Left renal cortex interstitium (tissue), 4 donors: ENCODE measurements around the gene ZMYM2. TPM values are rescaled to one million over a fixed set of nuclear protein-coding genes. Genes with fewer than 3 reads are reported as not detected.
"Not testable (repeated sequence)": the region's sequence is repeated elsewhere in the genome, so short reads cannot be mapped to it uniquely, and the experiment has no call there.

Experiments
- DNase-seq, 4 donors: peaks; one replicate each; pipeline ENCODE4 v3.0.0-alpha.2; 2013; ENCODE audit warnings: low read depth in 4 of 4, low spot score in 2 of 4, missing footprints in 1 of 4
- polyA plus RNA-seq, 4 donors: library from polyadenylated mRNA; unstranded; fragments of 120-200 nt; gene quantifications; one replicate each; pipeline ENCODE4 v1.2.1, GENCODE V29; 2013; ENCODE audit not compliant: insufficient read length in 4 of 4

The ZMYM2 gene
- polyA plus RNA-seq, 4 donors = 91.2 to 143 (median 111) TPM

DNA sequence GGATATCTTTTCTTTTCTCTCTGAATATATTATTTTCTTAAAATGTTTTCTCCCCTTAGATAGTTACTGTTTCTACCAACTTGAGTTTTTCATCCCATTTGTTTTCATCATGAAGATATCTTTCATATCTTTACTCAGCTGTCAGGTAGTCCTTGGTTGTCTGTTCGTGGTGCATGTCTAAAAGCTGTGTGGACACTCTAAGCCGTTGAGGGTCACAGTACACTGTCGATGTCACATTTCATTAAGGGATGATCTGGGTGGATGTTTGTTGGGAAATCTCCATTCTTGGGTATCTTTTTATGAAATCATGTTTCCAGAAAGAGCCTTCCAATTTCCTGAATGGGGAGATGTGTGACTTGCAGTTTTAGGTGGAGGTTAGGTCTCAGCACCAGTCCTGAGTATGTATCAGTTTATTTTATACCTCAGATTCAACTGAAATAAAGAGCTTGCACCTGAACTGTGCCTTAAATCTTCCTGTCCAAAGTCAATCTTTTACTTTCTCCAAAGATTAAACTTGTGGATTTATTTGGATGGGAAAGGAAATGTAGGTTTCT, 23.2 kb downstream of the ZMYM2 start:
- DNase-seq = no peak

DNA sequence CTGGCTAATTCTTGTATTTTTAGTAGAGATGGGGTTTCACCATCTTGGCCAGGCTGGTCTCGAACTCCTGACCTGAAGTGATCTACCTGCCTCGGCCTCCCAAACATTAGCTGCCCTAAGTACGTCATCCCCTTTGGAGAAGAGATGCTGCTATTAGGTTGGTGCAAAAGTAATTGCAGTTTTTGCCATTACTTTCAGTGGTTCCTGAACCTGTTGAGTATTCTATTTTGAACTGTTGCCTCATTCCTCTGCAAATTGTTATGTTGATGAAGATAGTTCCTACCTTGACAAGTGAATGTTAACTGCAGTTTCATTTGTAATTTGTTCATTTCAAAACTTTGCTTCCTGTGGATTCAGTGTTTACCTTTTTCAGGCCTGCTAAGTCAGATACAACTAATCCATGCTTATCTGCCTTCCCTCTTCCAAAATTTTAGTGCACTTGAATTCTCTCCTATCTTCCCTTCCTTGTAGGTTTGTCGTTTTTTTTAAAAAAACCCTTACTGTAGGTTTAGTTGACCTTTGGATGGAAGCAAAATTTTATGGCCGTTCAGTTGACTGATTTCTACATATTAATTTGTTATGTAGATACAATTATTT, 24.0 kb downstream of the ZMYM2 start:
- DNase-seq = no peak

DNA sequence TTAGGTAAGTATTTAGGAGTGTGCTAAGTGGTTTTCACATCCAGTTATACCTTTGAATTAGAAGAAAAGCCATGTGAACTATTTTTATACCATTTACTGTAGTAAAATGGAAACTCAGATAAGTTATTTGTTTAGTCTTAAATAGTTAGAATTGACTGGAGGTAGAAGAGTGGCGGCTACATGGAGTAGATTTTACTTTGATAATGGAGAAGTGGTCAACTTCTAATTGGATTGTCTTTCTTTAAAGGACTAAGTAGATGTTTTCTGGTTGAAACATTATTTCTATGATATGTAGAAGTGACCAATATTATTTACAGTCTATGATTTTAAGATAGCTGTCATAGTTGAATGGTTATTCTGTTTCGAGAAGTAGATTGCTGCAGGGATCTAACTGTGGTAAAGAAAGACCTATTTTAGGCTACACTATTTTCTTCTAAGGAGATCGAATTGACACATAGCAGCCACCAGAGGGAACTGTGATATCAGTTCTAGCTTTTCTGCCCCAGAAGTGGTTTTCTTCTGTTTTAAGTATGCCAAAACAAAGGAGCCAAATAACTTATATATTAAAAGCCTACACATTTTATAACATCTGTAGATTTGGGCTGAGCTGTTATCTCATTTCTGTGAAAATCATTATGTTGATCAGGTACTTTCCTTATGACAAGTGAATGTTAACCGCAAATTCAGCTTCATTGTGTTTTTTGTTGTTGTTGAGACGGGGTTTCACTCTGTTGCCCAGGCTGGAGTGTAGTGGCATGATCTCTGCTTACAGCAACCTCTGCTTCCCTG, 26.1 kb downstream of the ZMYM2 start:
- DNase-seq = peak in 1 of 4 donors; percentile 4

DNA sequence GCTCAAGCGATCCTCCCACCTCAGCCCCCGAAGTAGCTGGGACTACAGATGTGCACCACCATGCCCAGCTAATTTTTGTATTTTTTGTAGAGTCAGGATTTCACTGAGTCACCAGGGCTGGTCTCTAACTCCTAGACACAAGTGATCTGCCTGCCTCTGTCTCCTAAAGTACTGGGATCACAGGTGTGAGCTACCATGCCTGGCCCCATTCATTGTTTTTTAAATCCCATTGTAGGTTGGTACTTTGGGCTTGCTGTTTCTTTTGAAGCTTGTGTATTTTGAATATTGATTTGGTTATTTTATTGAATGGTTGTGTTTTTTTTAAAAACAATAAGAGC, 26.7 kb downstream of the ZMYM2 start:
- DNase-seq = no peak

DNA sequence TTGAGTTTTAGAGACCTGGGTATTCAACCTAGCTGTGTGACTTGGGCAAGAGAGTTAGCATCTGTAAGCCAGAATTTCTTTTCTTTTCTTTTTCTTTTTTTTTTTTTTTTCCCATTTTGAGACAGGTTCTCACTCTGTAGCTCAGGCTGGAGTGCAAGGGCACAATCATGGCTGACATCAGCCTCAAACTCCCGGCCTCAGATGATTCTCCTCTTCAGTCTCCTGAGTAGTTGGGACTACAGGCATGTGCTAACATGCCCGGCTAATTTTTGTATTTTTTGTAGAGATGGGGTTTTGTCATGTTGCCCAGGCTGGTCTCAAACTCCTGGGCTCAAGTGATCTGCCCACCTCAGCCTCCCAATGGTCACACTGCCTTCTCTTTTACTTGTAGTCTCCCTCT, 33.0 kb downstream of the ZMYM2 start:
- DNase-seq = no peak

DNA sequence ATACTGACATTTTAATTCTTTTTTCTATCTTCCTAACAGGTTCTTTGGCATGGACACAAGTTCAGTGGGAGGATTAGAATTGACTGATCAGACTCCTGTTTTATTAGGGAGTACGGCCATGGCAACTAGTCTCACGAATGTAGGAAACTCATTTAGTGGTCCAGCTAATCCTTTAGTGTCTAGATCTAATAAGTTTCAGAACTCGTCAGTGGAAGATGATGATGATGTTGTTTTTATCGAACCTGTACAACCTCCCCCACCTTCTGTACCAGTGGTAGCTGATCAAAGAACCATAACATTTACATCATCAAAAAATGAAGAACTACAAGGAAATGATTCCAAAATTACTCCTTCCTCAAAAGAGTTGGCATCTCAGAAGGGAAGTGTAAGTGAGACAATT, 34.5 kb downstream of the ZMYM2 start:
- no peak for DNase-seq

DNA sequence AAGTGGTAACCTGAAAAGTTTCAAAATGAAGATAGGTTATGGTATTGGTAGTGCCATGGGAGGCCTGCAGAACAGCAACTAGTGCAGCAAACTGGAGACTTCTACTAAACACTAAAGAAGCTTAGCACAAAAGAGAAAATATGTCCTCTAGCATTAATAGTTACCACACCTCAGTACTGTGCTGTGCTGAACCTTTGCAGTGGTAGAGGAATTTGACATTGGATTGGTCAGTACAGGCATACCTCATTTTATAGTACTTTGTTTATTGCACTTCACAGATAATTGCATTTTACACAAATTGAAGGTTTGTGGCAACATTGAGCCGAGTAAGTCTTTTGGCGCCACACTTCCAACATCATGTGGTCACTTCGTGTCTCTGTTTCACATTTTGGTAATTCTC, 40.4 kb downstream of the ZMYM2 start:
- no peak for DNase-seq

DNA sequence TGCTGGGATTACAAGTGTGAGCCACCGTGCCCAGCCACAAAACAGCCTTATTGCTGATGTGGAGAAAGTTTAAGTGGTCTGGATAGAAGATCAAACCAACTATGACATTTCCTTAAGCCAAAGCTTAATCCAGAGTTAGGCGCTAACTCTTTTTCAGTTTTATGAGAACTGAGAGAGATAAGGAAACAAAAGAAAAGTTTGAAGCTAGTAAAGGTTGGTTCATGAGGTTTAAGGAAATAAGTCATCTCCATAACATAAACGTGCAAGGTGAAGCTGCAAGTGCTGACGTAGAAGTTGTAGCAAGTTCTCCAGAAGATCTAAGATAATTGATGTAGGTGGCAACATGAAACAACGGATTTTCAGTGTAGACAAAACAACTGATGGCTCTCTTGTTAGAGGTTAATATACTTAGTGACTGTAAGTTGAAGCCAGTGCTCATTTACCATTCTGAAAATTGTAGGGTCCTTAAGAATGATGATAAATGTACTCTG, 41.6 kb downstream of the ZMYM2 start:
- DNase-seq = no peak

DNA sequence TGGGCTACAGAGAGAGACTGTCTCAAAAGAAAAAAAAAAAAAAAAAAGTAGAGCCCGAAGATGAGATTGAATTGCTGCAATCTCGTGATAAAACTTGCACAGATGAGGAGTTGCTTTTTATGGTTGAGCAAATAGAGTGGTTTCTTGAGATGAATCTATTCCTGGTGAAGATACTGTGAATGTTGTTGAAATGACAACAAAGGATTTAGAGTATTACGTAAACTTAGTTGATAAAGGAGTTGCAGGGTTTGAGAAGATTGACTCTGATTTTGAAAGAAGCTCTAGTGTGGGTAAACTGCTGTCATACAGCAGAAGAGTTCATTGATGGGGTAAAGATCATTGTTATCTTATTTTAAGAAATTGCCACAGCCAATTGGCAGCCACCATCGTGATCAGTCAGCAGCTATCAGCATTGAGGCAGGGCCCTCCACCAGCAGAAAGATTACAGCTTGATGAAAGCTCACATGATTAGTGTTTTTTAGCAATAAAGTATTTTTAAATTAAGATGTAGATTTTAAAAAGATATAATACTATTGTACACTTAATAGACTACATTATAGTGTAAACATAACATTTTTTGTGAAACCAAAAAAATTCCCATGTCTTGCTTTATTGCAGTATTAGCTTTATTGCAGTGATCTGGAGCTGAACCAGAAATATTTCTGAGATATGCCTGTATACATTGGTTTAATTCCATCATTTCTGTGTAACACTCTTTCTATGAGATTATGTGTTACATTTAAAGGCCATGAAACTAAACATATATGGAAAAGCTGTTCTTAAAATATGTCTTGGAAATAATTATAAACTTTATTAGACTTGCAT, 43.1 kb downstream of the ZMYM2 start:
- no peak for DNase-seq

DNA sequence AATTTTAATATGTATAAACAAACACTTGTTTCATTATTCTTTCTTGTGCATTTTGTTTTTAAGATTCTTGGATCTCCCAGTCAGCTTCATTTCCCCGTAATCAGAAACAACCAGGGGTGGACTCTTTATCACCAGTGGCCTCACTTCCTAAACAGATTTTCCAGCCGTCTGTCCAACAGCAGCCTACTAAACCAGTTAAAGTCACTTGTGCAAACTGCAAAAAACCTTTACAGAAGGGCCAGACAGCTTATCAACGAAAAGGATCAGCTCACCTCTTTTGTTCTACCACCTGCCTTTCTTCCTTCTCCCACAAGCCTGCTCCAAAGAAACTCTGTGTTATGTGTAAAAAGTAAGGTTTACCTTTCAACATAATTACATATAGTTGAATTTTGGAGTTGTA, 44.3 kb downstream of the ZMYM2 start:
- no peak for DNase-seq

DNA sequence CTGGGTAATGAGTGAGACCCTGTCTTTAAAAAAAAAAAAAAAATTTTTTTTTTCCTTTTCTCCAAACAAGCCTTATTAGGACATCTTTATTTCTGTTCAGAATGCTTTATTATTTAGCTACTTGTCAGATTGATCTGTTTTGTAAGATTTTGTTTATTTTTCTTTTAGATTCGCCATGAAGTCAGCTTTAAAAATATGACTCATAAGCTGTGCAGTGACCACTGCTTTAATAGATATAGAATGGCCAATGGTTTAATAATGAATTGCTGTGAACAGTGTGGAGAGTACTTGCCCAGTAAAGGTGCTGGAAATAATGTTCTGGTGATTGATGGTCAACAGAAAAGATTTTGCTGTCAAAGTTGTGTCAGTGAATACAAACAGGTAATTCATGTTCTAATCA, 47.7 kb downstream of the ZMYM2 start:
- DNase-seq = no peak

DNA sequence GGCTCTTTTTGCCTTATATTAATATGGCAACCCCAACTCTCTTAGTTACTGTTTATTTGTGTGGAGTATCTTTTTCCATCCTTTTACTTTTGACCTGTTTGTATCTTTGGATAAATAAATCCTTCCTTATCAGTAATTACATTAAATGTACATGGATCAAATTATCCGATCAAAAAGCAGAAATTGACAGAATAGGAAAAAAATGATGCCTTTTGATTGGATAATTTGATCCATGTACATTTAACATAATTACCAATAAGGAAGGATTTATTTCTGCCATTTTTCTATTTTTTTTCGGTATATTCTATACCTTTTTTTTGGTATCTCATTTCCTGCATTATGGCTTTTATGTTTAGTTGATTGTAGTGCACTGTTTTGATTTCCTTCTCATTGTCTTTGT, 57.2 kb downstream of the ZMYM2 start:
- no peak for DNase-seq

DNA sequence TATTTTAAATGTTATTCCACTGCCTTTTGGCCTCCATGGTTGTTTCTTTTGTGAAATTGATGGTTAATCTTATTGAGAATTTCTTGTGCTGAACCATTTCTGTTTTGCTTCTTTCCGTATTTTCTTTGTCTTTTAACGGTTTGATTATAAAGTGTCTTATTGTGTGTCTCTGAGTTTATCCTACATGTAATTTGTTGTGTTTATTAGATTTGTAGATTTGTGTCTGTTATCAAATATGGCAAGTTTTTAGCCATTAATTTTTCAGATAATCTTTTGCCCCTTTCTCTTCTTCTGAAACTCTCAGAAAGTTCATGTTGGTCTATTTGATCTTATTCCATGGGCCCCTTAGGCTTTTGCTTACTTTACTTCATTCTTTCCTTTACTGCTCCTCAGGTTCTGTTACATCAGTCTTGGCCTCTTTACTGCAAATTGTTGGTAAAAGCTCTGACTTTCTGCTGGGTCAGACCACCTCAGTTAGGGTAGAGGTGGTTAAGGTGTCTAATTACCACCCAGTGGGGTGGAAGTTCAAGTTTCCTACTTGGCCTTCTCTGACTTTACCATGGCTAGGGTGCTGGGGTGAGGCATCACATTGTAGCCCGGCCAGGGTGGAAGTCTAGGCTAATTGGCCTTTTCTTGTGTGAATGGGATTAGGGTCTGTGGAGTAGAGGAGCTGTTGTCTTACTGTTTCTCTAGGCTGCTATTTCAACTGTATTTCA, 58.3 kb downstream of the ZMYM2 start:
- no peak for DNase-seq

DNA sequence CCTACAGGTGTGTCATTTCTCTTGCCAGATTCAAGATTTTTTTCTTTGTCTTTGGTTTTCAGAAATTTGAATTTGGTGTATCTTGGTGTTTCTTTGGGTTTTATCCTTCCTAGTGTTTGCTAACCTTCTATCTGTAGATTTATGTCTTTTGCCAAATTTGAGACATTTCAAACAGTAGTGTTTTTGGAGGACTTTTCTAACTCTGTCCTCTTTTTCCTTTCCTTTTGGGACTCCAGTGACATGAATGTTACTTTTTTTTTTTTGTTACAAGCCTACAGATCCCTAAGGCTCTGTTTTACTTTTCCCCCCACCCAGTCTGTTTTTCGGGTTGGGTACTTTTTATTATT, 58.8 kb downstream of the ZMYM2 start:
- no peak for DNase-seq

DNA sequence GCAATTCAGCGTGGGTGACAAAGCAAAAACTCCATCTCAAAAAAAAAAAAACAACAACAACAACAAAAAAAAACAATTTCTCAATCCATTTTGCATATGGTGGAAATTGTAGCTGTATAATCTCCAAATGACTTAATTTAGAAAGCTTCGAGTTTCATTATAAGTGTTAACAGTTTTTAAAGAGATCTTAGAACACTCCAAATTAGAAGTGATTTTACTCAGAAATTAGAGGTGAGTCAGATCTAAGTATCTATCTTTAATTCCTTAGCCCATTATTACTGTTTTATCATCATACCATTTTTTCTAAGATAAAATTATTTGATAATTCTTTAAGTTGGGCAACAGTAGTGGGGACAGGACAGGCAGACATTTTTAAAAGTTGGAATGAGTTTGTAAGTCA, 60.5 kb downstream of the ZMYM2 start:
- no peak for DNase-seq

DNA sequence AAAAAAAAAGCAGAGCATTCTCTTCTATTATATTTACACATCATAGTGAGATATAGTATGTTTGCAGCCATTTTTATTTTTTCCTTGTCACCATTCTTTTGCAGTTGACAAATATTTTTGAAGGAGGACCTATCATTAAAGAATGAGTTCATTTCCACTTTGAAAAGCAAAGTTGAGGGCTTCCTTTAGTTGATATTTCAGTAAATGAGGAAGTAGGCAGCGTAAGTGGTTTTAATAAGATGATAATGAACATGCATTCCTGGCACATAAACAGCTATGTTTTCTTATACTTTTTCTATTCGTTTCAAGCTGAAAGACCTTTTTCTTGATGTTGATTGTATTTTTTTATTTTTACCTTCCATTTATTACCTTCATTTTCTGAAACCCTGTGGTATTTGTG, 66.2 kb downstream of the ZMYM2 start:
- no peak for DNase-seq

DNA sequence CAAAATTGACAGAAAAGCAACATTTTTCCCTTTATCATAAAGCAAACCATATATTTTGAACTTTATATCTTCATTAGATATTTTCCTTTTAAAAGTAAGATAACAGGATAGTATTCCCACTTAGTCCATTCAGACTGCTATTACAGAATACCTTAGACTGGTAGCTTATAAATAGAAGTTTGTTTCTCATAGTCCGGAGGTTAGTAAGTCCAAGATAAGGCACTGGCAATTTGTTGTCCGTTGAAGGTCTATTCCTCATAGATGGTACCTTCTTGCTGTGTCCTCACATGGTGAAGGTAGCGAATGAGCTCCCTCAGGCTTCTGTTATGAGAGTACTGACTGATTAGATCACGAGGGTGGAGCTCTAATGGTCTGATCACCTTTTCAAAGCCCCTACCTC, 70.4 kb downstream of the ZMYM2 start:
- DNase-seq = no peak

DNA sequence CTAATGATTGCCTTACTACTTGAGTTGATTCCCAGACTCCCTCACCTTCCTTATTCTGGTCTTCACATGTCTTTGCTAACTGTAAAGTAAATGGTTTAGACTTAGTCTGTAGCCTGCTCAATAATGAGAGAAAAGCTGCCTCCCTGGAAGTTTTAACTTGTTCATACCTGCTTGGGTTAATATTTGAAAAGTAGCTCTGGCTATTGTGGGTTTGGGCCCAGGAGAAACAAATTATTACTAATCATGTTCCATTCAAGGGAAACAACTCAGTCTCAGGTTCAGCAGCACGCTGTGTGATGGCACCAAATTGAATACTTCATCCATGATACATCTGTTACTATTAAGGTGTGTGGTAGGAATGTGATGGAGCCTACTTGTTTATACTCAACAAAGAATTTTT, 75.0 kb downstream of the ZMYM2 start:
- no peak for DNase-seq

DNA sequence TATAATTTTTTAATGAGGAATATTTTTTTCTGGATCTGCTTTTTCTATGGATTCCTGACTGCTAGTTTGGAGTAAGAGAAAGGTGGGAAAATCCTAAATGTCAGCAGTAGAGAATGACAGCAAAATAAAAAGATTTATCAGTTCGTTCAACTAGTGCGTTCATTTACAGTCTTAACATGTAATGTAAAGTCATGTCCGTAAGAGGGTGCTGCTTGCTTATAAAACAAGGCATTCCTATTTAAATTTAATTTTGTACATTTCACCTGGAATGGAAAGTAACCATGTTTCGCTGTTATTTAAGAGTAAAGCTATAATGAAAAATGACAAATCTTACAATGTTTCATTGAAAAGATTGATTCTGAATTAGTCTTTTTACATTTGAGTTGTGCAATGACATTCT, 76.6 kb downstream of the ZMYM2 start:
- no peak for DNase-seq

DNA sequence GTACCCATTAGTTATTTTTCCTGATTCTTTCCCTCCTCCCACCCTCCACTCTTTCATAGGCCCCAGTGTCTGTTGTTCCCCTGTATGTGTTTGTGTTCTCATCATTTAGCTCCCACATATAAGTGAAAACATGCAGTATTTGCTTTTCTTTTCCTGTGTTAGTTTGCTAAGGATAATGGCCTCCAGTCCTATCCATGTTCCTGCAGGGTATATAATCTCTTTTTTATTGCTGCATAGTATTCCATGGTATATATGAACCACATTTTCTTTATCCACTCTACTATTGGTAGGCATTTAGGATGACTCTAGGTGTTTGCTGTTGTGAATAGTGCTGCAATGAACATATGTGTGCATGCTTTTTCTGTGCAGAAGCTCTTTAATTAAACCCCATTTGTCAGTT, 79.4 kb downstream of the ZMYM2 start:
- DNase-seq = no peak

DNA sequence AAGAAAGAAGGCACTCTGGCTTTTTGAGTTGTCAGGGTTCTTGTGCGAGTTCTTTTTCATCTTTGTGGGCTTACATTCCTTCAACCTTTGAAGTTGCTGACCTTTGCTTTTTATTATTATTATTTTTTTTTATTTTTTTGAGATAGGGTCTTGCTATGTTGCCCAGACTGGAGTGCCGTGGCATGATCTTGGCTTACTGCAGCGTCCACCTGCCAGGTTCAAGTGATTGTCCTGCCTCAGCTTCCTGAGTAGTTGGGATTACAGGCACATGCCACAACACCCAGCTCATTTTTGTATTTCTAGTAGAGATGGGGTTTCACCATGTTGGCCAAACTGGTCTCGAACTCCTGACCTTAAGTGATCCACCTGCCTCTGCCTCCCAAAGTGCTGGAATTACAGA, 84.1 kb downstream of the ZMYM2 start:
- DNase-seq = not testable (repeated sequence)
